ENCODE data around the gene PLD6.

- TF ChIP-seq BACH2 (CRISPR knock-in tag; IDR thresholded peaks at IDR 0.05; ENCODE audit: borderline replicate concordance) = no peak
- no peak for TF ChIP-seq TCF4 (CRISPR knock-in tag; IDR thresholded peaks at IDR 0.05; ENCODE audit: borderline replicate concordance)
- TF ChIP-seq OSR1 (CRISPR knock-in tag; IDR thresholded peaks at IDR 0.05) = no peak
- TF ChIP-seq ZFP3 (CRISPR knock-in tag; IDR thresholded peaks at IDR 0.05) = no peak
- TF ChIP-seq CSDC2 (CRISPR knock-in tag; IDR thresholded peaks at IDR 0.05) = no peak
- no peak for TF ChIP-seq ARNTL (CRISPR knock-in tag; IDR thresholded peaks at IDR 0.05; ENCODE audit: borderline replicate concordance, low read depth)
- no peak for TF ChIP-seq POU6F1 (CRISPR knock-in tag; IDR thresholded peaks at IDR 0.05; ENCODE audit: borderline replicate concordance, low read depth)
- TF ChIP-seq PATZ1 (CRISPR knock-in tag; IDR thresholded peaks at IDR 0.05; ENCODE audit: borderline replicate concordance) = no peak
- no peak for TF ChIP-seq ZFP30 (CRISPR knock-in tag; IDR thresholded peaks at IDR 0.05)
- TF ChIP-seq RARB (CRISPR knock-in tag; IDR thresholded peaks at IDR 0.05) = no peak
- TF ChIP-seq ESRRG (CRISPR knock-in tag; IDR thresholded peaks at IDR 0.05) = no peak
- TF ChIP-seq ZC3H10 (CRISPR knock-in tag; IDR thresholded peaks at IDR 0.05) = no peak
- TF ChIP-seq ZNF70 (CRISPR knock-in tag; IDR thresholded peaks at IDR 0.05) = no peak
Measured at GRCh38 chr17:17175340-17175739, 30.8 kb downstream of the PLD6 start.

Measured in SK-N-SH treated with all-trans-retinoic acid at 6 μM for 48 hours (cell line).